HUES64 (cell line): ENCODE measurements around the gene ADCY2. TPM values are rescaled to one million over a fixed set of nuclear protein-coding genes. Genes with fewer than 3 reads are reported as not detected.

Experiments
- H3K27ac ChIP-seq: 2 replicates; pipeline ENCODE4 v1.7.0; 2013; ENCODE audit warnings: low read depth, low read length, inconsistent platforms
- H3K27me3 ChIP-seq: 2 replicates; pipeline ENCODE4 v1.6.1; 2013; ENCODE audit warnings: mild to moderate bottlenecking, low read length; ENCODE audit not compliant: insufficient read depth
- H3K36me3 ChIP-seq: 2 replicates; pipeline ENCODE4 v1.6.1; 2013; ENCODE audit warnings: mild to moderate bottlenecking, low read length; ENCODE audit not compliant: insufficient read depth
- H3K4me1 ChIP-seq: 2 replicates; pipeline ENCODE4 v1.6.1; 2013; ENCODE audit warnings: mild to moderate bottlenecking, low read length, moderate library complexity; ENCODE audit not compliant: insufficient read depth
- H3K4me3 ChIP-seq: 2 replicates; pipeline ENCODE4 v1.5.1; 2013; ENCODE audit warnings: mild to moderate bottlenecking, low read length, moderate library complexity
- H3K9ac ChIP-seq: 2 replicates; pipeline ENCODE4 v1.6.1; 2013; ENCODE audit warnings: mild to moderate bottlenecking, low read depth, low read length
- H3K9me3 ChIP-seq: 2 replicates; pipeline ENCODE4 v1.6.1; 2013; ENCODE audit warnings: low read depth, low read length; ENCODE audit not compliant: insufficient read depth
- WGBS: fragments of 150-250, 120-280 bp; methylation state at CpG from one replicate; pipeline ENCODE4 v1.1.7; 2013; ENCODE audit warnings: missing lambda C conversion rate; 5-methylcytosine and 5-hydroxymethylcytosine counted together
- polyA plus RNA-seq, 2 experiments: library from polyadenylated mRNA; stranded (reverse); fragments of 50-300 nt; gene quantifications; one replicate each; pipeline ENCODE4 v1.2.3, GENCODE V29; 2013

ADCY2 gene
- 41.4 TPM for polyA plus RNA-seq (2013, experiment 1 of 2)
- 43.0 TPM for polyA plus RNA-seq (2013, experiment 2 of 2)

GRCh38 chr5:7395947-7396712 lies at the start of gene ADCY2:
ADCY2 (plus strand) TSS chr5:7396138; CDS start chr5:7396297, 159 bp downstream.
- WGBS, result under 1% methylated on average over 121 of the region's 121 CpGs
- Histone ChIP-seq H3K4me3 (peak within 1 kb of the TSS; percentile 72), H3K4me1 (peaks cover 43% of the 10 kb centered on the region), H3K9me3 (no peaks in the 10 kb centered on the region), H3K27me3 (peaks cover 46% of the 10 kb centered on the region; the same call in 1 of the 2 replicates), H3K36me3 (no peaks in the 10 kb centered on the region), H3K9ac (peak within 1 kb of the TSS; percentile 82), H3K27ac (peak within 1 kb of the TSS; percentile 66)

DNA sequence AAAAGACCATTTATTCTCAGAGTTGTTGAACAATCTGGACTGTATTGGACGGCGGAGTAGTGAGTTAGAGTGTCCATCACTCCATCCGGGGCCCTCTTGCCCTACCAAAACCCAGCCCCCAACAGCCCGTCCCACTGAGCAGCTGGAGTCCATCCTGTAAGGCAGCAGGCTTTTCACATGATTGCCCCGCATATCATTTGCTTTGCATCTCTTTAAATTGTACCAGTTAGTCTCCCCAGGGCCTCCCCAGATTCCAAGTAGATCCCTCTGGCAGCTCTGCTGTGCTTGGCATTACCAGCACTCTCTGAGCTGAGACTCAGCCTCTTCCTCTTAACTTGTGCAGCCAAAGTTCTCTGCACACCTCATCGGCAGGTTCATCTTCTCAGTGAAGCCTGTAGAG lies 48.6 kb upstream of the ADCY2 start:
- H3K9me3 ChIP-seq, result peaks cover 15% of the 10 kb centered on the region
- H3K27ac ChIP-seq, result peak overlapping the region; percentile 38; the same call in 1 of the 2 replicates
- no peaks in the 10 kb centered on the region for H3K36me3 ChIP-seq
- peak overlapping the region; percentile 20; the same call in 1 of the 2 replicates for H3K9ac ChIP-seq
- H3K4me1 ChIP-seq, result peaks cover 23% of the 10 kb centered on the region
- H3K27me3 ChIP-seq, result no peaks in the 10 kb centered on the region
- no peak overlapping the region for H3K4me3 ChIP-seq
- 45% methylated on average over 5 of the region's 6 CpGs for WGBS

GRCh38 chr5:7348168-7348854 lies 47.6 kb upstream of the ADCY2 start:
- Histone ChIP-seq H3K9me3 (peaks cover 6% of the 10 kb centered on the region), H3K9ac (peak overlapping the region; percentile 20; the same call in 1 of the 2 replicates), H3K4me3 (no peak overlapping the region), H3K4me1 (peaks cover 23% of the 10 kb centered on the region), H3K27ac (peak overlapping the region; percentile 38; the same call in 1 of the 2 replicates), H3K36me3 (no peaks in the 10 kb centered on the region), H3K27me3 (no peaks in the 10 kb centered on the region)
- 50% methylated on average over 8 of the region's 8 CpGs for WGBS

DNA sequence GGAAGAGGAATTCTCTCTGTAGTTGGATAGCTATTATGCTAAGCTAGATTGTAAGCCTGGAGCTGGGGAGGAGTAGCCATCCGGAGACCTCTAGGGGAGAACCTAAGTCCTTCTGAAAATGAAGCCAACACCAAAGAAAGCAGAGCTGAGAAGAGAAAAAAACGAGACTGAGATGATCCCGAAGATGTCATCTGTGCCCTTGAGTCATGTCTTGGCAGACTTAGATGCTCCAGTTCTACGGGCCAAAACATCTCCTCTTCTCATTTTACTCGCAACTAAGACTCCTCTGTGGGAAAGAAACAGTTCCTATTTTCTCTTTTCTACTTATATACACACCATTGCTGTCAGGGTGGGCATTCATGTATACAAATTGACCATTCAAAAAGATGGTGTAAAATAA lies 34.3 kb upstream of the ADCY2 start:
- Histone ChIP-seq H3K9ac (no peak overlapping the region), H3K4me3 (no peak overlapping the region), H3K27me3 (no peaks in the 10 kb centered on the region), H3K4me1 (peaks cover 29% of the 10 kb centered on the region), H3K9me3 (0 out of 2 replicates have a peak, but pooled peaks cover 4% of the 10 kb centered on the region), H3K36me3 (no peaks in the 10 kb centered on the region), H3K27ac (no peak overlapping the region)
- WGBS, result 91% methylated on average over 5 of the region's 5 CpGs

DNA sequence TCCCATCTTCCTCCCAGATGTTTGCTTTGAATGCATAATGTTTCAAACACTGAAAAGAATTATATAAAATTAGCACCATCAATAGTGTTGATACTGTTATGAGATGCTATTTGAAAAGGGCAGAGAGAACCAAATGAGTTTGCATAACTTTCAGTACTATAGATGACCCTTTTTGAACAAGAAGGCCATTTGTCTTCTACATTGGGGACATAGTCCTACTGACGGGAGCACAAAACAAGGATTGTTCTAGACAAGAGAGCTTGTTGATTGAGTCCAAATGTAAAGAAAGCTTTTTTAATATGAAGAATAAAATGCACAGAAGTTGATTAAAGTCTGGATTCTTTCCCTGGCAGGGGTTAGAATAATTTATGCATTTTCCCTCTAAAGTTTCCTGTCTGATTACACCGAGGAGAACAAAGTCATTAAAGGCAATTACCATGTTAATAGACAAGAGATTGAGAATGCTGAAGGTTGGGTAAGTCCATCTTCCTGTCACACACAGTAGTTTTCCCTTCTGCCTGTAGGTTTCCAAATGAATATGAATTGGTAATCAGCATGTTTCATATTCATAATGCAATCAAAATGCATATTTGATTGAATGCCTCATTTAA lies 32.8 kb upstream of the ADCY2 start:
- H3K4me3 ChIP-seq, result no peak overlapping the region
- H3K27me3 ChIP-seq, result no peaks in the 10 kb centered on the region
- H3K36me3 ChIP-seq, result no peaks in the 10 kb centered on the region
- peak overlapping the region; percentile 68; the same call in 1 of the 2 replicates for H3K27ac ChIP-seq
- H3K9ac ChIP-seq, result no peak overlapping the region
- no peaks in the 10 kb centered on the region for H3K9me3 ChIP-seq
- 55% methylated on average over 2 of the region's 2 CpGs for WGBS
- peaks cover 29% of the 10 kb centered on the region for H3K4me1 ChIP-seq

DNA sequence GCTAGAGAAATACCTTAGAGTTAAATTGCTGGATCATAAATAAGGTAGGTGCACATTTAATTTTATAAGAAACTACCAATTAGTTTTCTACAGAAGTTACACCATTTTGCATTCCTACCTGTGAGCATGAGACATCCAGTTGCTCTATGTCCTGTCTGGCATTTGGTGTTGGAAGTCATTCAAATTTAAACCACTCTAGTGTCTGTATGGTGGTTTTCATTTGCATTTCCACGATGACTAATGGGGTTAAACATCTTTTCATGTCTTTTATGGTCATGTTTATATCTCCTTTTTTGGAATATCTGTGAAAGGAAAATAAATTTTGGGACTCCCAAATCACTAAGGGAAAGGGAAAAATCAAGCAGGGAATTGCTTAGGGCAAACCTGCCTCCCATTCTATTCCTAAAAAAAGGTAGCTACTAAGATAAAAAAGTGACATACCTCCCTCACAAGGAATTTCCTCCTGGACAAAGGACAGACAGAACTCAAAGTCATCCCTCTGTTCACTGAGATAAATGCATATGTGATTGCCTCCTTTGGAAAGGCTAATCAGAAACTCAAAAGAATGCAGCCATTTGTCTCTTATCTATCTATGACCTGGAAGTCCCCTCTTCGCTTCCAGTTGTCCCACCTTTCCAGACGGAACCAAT lies 31.6 kb upstream of the ADCY2 start:
- Histone ChIP-seq H3K4me1 (peaks cover 29% of the 10 kb centered on the region), H3K27ac (peak overlapping the region; percentile 68; the same call in 1 of the 2 replicates), H3K4me3 (no peak overlapping the region), H3K27me3 (no peaks in the 10 kb centered on the region), H3K9me3 (no peaks in the 10 kb centered on the region), H3K9ac (no peak overlapping the region), H3K36me3 (no peaks in the 10 kb centered on the region)
- WGBS, result 79% methylated on average over 2 of the region's 3 CpGs

DNA sequence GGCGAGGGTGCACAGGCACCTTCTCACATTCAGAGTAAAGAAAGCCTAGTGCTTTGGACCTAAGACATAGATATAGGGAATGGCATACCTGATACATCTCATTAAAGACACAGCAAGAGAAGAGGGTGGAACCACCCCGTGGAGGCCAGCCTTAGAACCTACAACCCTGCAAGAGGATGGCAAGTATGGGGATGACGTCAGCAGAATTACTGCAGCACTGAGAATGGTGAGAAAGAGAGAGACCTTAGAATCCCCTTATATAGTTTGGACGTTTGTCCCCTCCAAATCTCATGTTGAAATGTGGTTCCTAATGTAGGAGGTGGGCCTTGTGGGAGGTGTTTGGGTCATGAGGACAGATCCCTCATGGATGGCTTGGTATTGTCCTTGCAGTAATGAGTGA lies 28.2 kb upstream of the ADCY2 start:
- H3K36me3 ChIP-seq, result no peaks in the 10 kb centered on the region
- 92% methylated on average over 4 of the region's 4 CpGs for WGBS

DNA sequence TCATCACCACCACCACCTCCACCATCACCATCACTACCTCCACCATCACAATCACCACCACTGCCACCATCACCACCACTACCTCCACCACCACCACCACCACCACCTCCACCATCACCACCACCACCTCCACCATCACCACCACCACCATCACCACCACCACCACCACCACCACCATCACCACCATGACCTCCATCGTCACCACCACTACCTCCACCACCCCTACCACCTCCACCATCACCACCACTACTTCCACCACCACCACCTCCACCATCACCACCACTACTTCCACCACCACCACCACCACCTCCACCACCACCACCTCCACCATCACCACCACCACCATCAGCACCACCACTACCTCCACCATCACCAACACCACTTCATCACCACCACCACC lies 23.5 kb upstream of the ADCY2 start:
- H3K27me3 ChIP-seq, result no peaks in the 10 kb centered on the region
- 71% methylated on average over 1 of the region's 1 CpG for WGBS
- no peak overlapping the region for H3K27ac ChIP-seq
- no peaks in the 10 kb centered on the region for H3K9me3 ChIP-seq
- no peaks in the 10 kb centered on the region for H3K4me1 ChIP-seq
- H3K4me3 ChIP-seq, result no peak overlapping the region
- H3K9ac ChIP-seq, result no peak overlapping the region
- no peaks in the 10 kb centered on the region for H3K36me3 ChIP-seq

More for the DNA sequence above, 28.2 kb upstream of the ADCY2 start:
- Histone ChIP-seq H3K4me3 (no peak overlapping the region), H3K4me1 (peaks cover 25% of the 10 kb centered on the region), H3K9ac (no peak overlapping the region), H3K9me3 (no peaks in the 10 kb centered on the region), H3K27me3 (no peaks in the 10 kb centered on the region), H3K27ac (no peak overlapping the region)

GRCh38 chr5:7374186-7374585 lies 21.8 kb upstream of the ADCY2 start:
- Histone ChIP-seq H3K9me3 (no peaks in the 10 kb centered on the region), H3K4me3 (no peak overlapping the region), H3K36me3 (no peaks in the 10 kb centered on the region), H3K9ac (no peak overlapping the region), H3K27me3 (no peaks in the 10 kb centered on the region), H3K27ac (no peak overlapping the region), H3K4me1 (no peaks in the 10 kb centered on the region)
- 92% methylated on average over 4 of the region's 4 CpGs for WGBS

- no peak overlapping the region for H3K4me3 ChIP-seq
- no peaks in the 10 kb centered on the region for H3K4me1 ChIP-seq
- no peaks in the 10 kb centered on the region for H3K36me3 ChIP-seq
- no peaks in the 10 kb centered on the region for H3K9me3 ChIP-seq
- H3K9ac ChIP-seq, result no peak overlapping the region
- no peak overlapping the region for H3K27ac ChIP-seq
- H3K27me3 ChIP-seq, result no peaks in the 10 kb centered on the region
- WGBS, result 100% methylated on average over 2 of the region's 4 CpGs
Measured at GRCh38 chr5:7375457-7375856, 20.5 kb upstream of the ADCY2 start.
